SU-DHL-6 (cell line): ENCODE data around the gene YRDC.

ENCODE experiments used
- H2AFZ ChIP-seq: fragments of 200-600 bp; sonication (generic); 2 replicates; pipeline ENCODE4 v1.6.1; 2014; ENCODE audit warnings: low read depth, mild to moderate bottlenecking, moderate library complexity, mixed read lengths, antibody characterized with exemption, low read length; ENCODE audit not compliant: severe bottlenecking
- H3F3A ChIP-seq: fragments of 200-600 bp; shearing (Covaris generic); 2 replicates; pipeline ENCODE4 v1.6.0; 2016; ENCODE audit warnings: antibody characterized with exemption, mild to moderate bottlenecking; ENCODE audit not compliant: insufficient read depth
- H3K27ac ChIP-seq: fragments of 200-600 bp; sonication (generic); 2 replicates; pipeline ENCODE4 v1.5.1; 2016; ENCODE audit warnings: low read depth, mild to moderate bottlenecking, low read length, moderate library complexity, mixed read lengths
- H3K27me3 ChIP-seq: fragments of 200-600 bp; sonication (generic), shearing (Covaris generic); 2 replicates; pipeline ENCODE4 v1.6.0; 2014; ENCODE audit warnings: mild to moderate bottlenecking, low read length
- H3K36me3 ChIP-seq: fragments of 200-600 bp; sonication (generic); 2 replicates; pipeline ENCODE4 v1.6.1; 2014; ENCODE audit warnings: mild to moderate bottlenecking, low read length, mixed read lengths
- H3K4me2 ChIP-seq: fragments of 300-600, 200-600 bp; shearing (Covaris generic), sonication (generic); 2 replicates; pipeline ENCODE4 v1.6.0; 2014; ENCODE audit warnings: low read length, low read depth, mild to moderate bottlenecking; ENCODE audit not compliant: poor library complexity, severe bottlenecking
- H3K4me3 ChIP-seq: fragments of 200-600 bp; sonication (generic); 2 replicates; pipeline ENCODE4 v1.5.1; 2014; ENCODE audit warnings: antibody characterized with exemption, low read length, mild to moderate bottlenecking, mixed read lengths; ENCODE audit not compliant: insufficient read depth, poor library complexity, severe bottlenecking
- H3K79me2 ChIP-seq: fragments of 200-600 bp; sonication (generic); 2 replicates; pipeline ENCODE4 v1.6.1; 2014; ENCODE audit warnings: mild to moderate bottlenecking, low read length, moderate library complexity; ENCODE audit not compliant: insufficient read depth
- H3K9ac ChIP-seq: fragments of 200-600 bp; sonication (generic); 2 replicates; pipeline ENCODE4 v1.7.0; 2014; ENCODE audit warnings: mild to moderate bottlenecking, low read length
- H3K9me2 ChIP-seq: fragments of 200-600 bp; sonication (generic); replicated peaks from 2 replicates; pipeline ENCODE4 v1.6.1; 2014; ENCODE audit warnings: low read length; ENCODE audit not compliant: insufficient read depth
- H3K9me3 ChIP-seq: fragments of 200-600 bp; sonication (generic); 2 replicates; pipeline ENCODE4 v1.6.1; 2014; ENCODE audit warnings: low read length, mixed read lengths; ENCODE audit not compliant: insufficient read depth
- H4K20me1 ChIP-seq: fragments of 200-600 bp; sonication (generic); 2 replicates; pipeline ENCODE4 v1.6.1; 2014; ENCODE audit warnings: low read depth, mild to moderate bottlenecking, antibody characterized with exemption, low read length, moderate library complexity, mixed read lengths
- CTCF ChIP-seq: fragments of 200-600 bp; sonication (generic); IDR thresholded peaks from one replicate; pipeline ENCODE4 v1.5.1; 2017; ENCODE audit warnings: antibody characterized with exemption, mild to moderate bottlenecking, low read length, moderate library complexity; ENCODE audit not compliant: insufficient read depth, poor library complexity, severe bottlenecking
- EZH2phosphoT487 ChIP-seq: fragments of 200-600 bp; sonication (generic), shearing (Covaris generic); conservative IDR thresholded peaks from 2 replicates; pipeline ENCODE4 v1.6.1; 2018; ENCODE audit warnings: mild to moderate bottlenecking, antibody characterized with exemption, low read length, moderate library complexity, mixed read lengths

YRDC gene

GRCh38 chr1:37831809-37832208, 23.8 kb upstream of the YRDC start:
- no peak for TF ChIP-seq CTCF
- TF ChIP-seq EZH2phosphoT487: no peak
- Histone ChIP-seq H2AFZ (no peak overlapping the region), H3K9me3 (no peaks in the 10 kb centered on the region), H3K9ac (no peak overlapping the region), H3F3A (no peaks in the 10 kb centered on the region), H3K27ac (no peak overlapping the region), H3K4me3 (no peak overlapping the region), H4K20me1 (no peaks in the 10 kb centered on the region), H3K4me2 (no peak overlapping the region), H3K79me2 (no peaks in the 10 kb centered on the region), H3K27me3 (no peaks in the 10 kb centered on the region), H3K36me3 (peaks cover 9% of the 10 kb centered on the region; the same call in 1 of the 2 replicates), H3K9me2 (no peaks in the 10 kb centered on the region)

- no peaks in the 10 kb centered on the region for H3F3A ChIP-seq
- no peaks in the 10 kb centered on the region for H3K27me3 ChIP-seq
- TF ChIP-seq EZH2phosphoT487 (no peak), CTCF (no peak)
- peaks cover 9% of the 10 kb centered on the region; the same call in 1 of the 2 replicates for H3K36me3 ChIP-seq
- H3K79me2 ChIP-seq: no peaks in the 10 kb centered on the region
- H3K4me2 ChIP-seq: no peak overlapping the region
- no peak overlapping the region for H2AFZ ChIP-seq
- no peaks in the 10 kb centered on the region for H3K9me3 ChIP-seq
- no peak overlapping the region for H3K27ac ChIP-seq
- H3K9ac ChIP-seq: no peak overlapping the region
- H3K4me3 ChIP-seq: no peak overlapping the region
- H3K9me2 ChIP-seq: no peaks in the 10 kb centered on the region
- no peaks in the 10 kb centered on the region for H4K20me1 ChIP-seq
These were observed 23.1 kb upstream of the YRDC start for GRCh38 chr1:37831109-37831508.

- Histone ChIP-seq H3F3A (0 out of 2 replicates have a peak, but pooled peaks cover 3% of the 10 kb centered on the region), H3K9ac (no peak overlapping the region), H3K27ac (no peak overlapping the region), H3K36me3 (peaks cover 5% of the 10 kb centered on the region; the same call in 1 of the 2 replicates), H3K4me3 (no peak overlapping the region), H3K9me2 (no peaks in the 10 kb centered on the region), H3K4me2 (no peak overlapping the region), H3K9me3 (no peaks in the 10 kb centered on the region), H3K79me2 (no peaks in the 10 kb centered on the region), H3K27me3 (no peaks in the 10 kb centered on the region), H2AFZ (no peak overlapping the region), H4K20me1 (no peaks in the 10 kb centered on the region)
- no peak for TF ChIP-seq EZH2phosphoT487
- no peak for TF ChIP-seq CTCF
These were observed 20.5 kb upstream of the YRDC start for GRCh38 chr1:37828410-37829074.
